Tibial nerve (tissue), 4 donors: ENCODE data around the gene SMARCC1. TPM values are rescaled to one million over a fixed set of nuclear protein-coding genes. Genes with fewer than 3 reads are reported as not detected.
"Not testable (repeated sequence)": the region's sequence is repeated elsewhere in the genome, so short reads cannot be mapped to it uniquely, and the experiment has no call there.

Source experiments
- DNase-seq, 2 donors: peaks; one replicate each; pipeline ENCODE4 v3.0.0-alpha.2; 2019; ENCODE audit warnings: low spot score in 2 of 2
- H3K27ac ChIP-seq, 4 donors: fragments of 200-600 bp; sonication (generic) in 3 of 4; one replicate each; pipeline ENCODE4 v1.5.1; 2017 to 2019; ENCODE audit warnings: mild to moderate bottlenecking in 1 of 4
- H3K27me3 ChIP-seq, 2 donors: fragments of 200-600 bp; sonication (generic) in 1 of 2; one replicate each; pipeline versions ENCODE4 v1.5.1 to v1.6.0; 2017 to 2019
- H3K36me3 ChIP-seq, 3 donors: fragments of 200-600 bp; sonication (generic); one replicate each; pipeline ENCODE4 v1.5.1; 2018 to 2019
- H3K4me1 ChIP-seq, 4 donors: fragments of 200-600 bp; sonication (generic) in 3 of 4; one replicate each; pipeline ENCODE4 v1.5.1; 2017 to 2019
- H3K4me3 ChIP-seq, 4 donors: fragments of 200-600 bp; sonication (generic) in 3 of 4; one replicate each; pipeline ENCODE4 v1.5.1; 2017 to 2019; ENCODE audit warnings: mild to moderate bottlenecking in 1 of 4, moderate library complexity in 1 of 4
- H3K9me3 ChIP-seq, 4 donors: fragments of 200-600 bp; sonication (generic) in 3 of 4; one replicate each; pipeline ENCODE4 v1.5.1; 2017 to 2019
- EP300 ChIP-seq, 2 donors: sonication (generic); formaldehyde crosslinking; IDR thresholded peaks; one replicate each; pipeline ENCODE4 v1.6.1; 2017; ENCODE audit warnings: antibody characterized with exemption in 2 of 2, mild to moderate bottlenecking in 1 of 2
- POLR2A ChIP-seq, 2 donors: fragments of 450-650 bp; IDR thresholded peaks; one replicate each; pipeline ENCODE4 v1.6.1; 2017; ENCODE audit warnings: antibody characterized with exemption in 2 of 2, mild to moderate bottlenecking in 2 of 2, moderate library complexity in 2 of 2
- WGBS, 2 donors: methylation state at CpG; one replicate each; pipeline ENCODE4 v1.1.5; 2018; 5-methylcytosine and 5-hydroxymethylcytosine counted together
- total RNA-seq, 4 donors: library from RNA; depleted of rRNA; stranded (reverse); fragments of >200 nt; gene quantifications; one replicate each; pipeline ENCODE4 v1.1.0, GENCODE V29; 2016
- TF ChIP-seq, protein P1 (sequence below), 5 experiments: fragments of 200-600 bp in 3 of 5; fragments of 450-650 bp in 2 of 5; sonication (generic) in 3 of 5; IDR thresholded peaks; one replicate each; pipeline ENCODE4 v1.5.1; 2016 to 2019; ENCODE audit warnings: antibody characterized with exemption in 5 of 5, mild to moderate bottlenecking in 3 of 5, moderate library complexity in 2 of 5

SMARCC1 gene
- total RNA-seq, 4 donors from 2014 or later: 27.8 to 37.4 (median 36.1) TPM

DNA sequence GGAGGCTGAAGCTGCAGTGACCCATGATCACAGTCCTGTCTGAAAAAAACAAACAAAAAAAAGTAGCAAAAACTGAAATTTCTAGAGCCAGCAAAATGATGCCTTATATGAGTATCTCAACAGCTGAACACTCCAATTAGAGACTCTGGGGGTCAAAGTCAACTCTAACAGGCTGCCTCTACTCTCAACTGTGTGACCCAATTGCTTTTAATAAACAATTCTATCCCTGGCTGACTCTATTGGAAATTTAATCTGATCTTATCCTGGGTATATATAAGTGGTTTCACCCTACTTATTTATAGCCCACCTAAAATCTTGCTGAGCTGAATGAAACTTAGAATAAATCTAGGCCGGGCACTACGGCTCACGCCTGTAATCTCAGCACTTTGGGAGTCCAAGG lies 29.0 kb downstream of the SMARCC1 start:
- DNase-seq: no peak
- Histone ChIP-seq H3K4me1 (no peaks in the 10 kb centered on the region), H3K27me3 (no peaks in the 10 kb centered on the region), H3K9me3 (no peaks in the 10 kb centered on the region), H3K27ac (no peak overlapping the region), H3K4me3 (no peak overlapping the region), H3K36me3 (peaks cover 0 to 28% (median 0%) of the 10 kb centered on the region in 3 donors)
- TF ChIP-seq POLR2A (IDR thresholded peaks at IDR 0.05) (no peak), EP300 (IDR thresholded peaks at IDR 0.05) (no peak)
- TF ChIP-seq, protein P1, sequence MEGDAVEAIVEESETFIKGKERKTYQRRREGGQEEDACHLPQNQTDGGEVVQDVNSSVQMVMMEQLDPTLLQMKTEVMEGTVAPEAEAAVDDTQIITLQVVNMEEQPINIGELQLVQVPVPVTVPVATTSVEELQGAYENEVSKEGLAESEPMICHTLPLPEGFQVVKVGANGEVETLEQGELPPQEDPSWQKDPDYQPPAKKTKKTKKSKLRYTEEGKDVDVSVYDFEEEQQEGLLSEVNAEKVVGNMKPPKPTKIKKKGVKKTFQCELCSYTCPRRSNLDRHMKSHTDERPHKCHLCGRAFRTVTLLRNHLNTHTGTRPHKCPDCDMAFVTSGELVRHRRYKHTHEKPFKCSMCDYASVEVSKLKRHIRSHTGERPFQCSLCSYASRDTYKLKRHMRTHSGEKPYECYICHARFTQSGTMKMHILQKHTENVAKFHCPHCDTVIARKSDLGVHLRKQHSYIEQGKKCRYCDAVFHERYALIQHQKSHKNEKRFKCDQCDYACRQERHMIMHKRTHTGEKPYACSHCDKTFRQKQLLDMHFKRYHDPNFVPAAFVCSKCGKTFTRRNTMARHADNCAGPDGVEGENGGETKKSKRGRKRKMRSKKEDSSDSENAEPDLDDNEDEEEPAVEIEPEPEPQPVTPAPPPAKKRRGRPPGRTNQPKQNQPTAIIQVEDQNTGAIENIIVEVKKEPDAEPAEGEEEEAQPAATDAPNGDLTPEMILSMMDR (IDR thresholded peaks at IDR 0.05): no peak
- 93 to 98% methylated on average over 3 of the region's 3 CpGs for WGBS, 2 donors

DNA sequence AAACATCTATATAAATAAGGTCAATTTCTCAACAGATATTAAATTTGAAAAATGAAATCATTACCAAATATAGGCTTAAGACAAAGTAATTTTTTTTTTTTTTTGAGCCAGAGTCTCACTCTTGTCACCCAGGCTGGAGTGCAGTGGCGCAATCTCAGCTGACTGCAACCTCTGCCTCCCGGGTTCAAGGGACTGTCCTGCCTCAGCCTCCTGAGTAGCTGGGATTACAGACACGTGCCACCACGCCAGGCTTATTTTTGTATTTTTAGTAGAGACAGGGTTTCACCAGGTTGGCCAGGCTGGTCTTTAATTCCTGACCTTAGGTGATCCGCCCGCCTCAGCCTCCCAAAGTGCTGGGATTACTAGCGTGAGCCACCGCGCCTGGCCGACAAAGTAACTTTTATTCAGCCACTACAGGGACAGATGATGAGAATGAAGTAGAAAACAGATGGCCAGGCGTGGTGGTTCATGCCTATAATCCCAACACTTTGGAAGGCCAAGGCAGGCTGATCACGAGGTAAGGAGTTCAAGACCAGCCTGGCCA lies 30.8 kb downstream of the SMARCC1 start:
- H3K4me1 ChIP-seq, H3K27me3 ChIP-seq, H3K27ac ChIP-seq, H3K4me3 ChIP-seq, DNase-seq, H3K9me3 ChIP-seq: not testable (repeated sequence)
- peaks cover 0 to 13% (median 0%) of the 10 kb centered on the region in 3 donors for H3K36me3 ChIP-seq
- WGBS, 2 donors: 95% methylated on average over 12 of the region's 12 CpGs

DNA sequence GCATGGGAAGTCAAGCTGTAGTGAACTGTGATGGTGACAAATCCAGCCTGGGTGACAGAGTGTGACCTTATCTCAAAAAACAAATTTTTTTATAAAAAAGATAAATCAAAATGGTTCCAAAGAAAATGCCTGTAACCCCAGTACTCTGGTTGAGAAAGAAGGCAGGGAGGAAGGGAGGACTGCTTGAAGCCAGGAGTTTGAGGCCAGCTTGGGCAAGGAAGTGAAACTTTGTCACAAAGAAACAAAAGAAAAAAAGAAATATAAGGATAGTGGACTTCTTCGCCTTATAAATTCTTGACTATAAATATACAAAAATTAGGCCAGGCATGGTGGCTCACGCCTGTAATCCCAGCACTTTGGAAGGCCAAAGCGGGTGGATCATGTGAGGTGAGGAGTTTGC lies 34.1 kb downstream of the SMARCC1 start:
- H3K4me1 ChIP-seq: peaks cover 0 to 6% (median 0%) of the 10 kb centered on the region in 4 donors
- H3K36me3 ChIP-seq: peaks cover 0 to 35% (median 0%) of the 10 kb centered on the region in 3 donors
- no peak overlapping the region for H3K4me3 ChIP-seq
- no peaks in the 10 kb centered on the region for H3K9me3 ChIP-seq
- TF ChIP-seq POLR2A (IDR thresholded peaks at IDR 0.05) (no peak), EP300 (IDR thresholded peaks at IDR 0.05) (no peak)
- TF ChIP-seq, protein P1 (IDR thresholded peaks at IDR 0.05): no peak
- 88 to 92% methylated on average over 3 of the region's 3 CpGs for WGBS, 2 donors
- DNase-seq: no peak
- H3K27ac ChIP-seq: no peak overlapping the region
- H3K27me3 ChIP-seq: no peaks in the 10 kb centered on the region

DNA sequence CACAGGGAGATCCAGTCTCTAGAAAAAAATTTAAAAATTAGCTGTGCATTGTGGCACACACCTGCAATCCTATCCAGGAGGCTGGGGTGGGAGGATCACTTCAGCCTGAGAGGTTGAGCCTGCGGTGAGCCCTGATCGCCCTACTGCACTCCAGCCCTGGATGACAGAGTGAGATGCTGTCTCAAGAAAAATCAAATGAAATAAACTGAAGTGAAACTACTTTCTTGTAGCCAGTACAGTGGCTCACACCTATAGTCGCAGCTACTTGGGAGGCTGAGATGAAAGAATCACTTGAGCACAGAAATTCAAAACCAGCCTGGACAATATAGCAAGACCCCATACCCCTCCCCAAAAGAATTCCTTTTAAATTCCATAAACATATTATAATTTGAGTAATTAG lies 35.4 kb downstream of the SMARCC1 start:
- no peak for DNase-seq
- H3K27me3 ChIP-seq: no peaks in the 10 kb centered on the region
- peaks cover 0 to 35% (median 0%) of the 10 kb centered on the region in 3 donors for H3K36me3 ChIP-seq
- H3K4me3 ChIP-seq: no peak overlapping the region
- H3K9me3 ChIP-seq: no peaks in the 10 kb centered on the region
- TF ChIP-seq, protein P1 (IDR thresholded peaks at IDR 0.05): no peak
- TF ChIP-seq EP300 (IDR thresholded peaks at IDR 0.05): no peak
- TF ChIP-seq POLR2A (IDR thresholded peaks at IDR 0.05): no peak
- WGBS, 2 donors: 95 to 99% methylated on average over 3 of the region's 3 CpGs
- no peak overlapping the region for H3K27ac ChIP-seq
- H3K4me1 ChIP-seq: peaks cover 0 to 6% (median 0%) of the 10 kb centered on the region in 4 donors

DNA sequence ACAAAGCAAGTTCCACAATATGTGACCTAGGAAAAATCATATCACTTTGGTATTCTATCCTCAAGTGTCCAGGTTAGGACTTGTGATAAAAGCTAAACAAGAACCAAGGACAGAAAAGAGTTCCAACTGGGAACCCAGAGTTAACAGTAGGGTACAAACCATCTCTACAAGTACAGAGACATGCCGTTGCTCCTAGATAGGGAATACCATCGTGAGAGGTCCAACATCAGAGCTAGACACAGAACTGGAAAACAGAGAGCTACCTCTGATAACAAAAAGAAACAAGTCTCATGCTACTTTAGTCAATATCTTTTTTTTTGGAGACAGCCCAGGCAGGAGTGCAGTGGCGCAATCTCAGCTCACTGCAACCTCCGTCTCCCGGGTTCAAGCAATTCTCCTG lies 37.8 kb downstream of the SMARCC1 start:
- Histone ChIP-seq H3K36me3 (peaks cover 0 to 28% (median 0%) of the 10 kb centered on the region in 3 donors), H3K9me3 (no peaks in the 10 kb centered on the region), H3K27me3 (no peaks in the 10 kb centered on the region), H3K27ac (no peak overlapping the region), H3K4me3 (no peak overlapping the region), H3K4me1 (peaks cover 0 to 6% (median 0%) of the 10 kb centered on the region in 4 donors)
- 94 to 96% methylated on average over 5 of the region's 5 CpGs for WGBS, 2 donors
- DNase-seq: no peak
- TF ChIP-seq, protein P1 (IDR thresholded peaks at IDR 0.05): no peak
- TF ChIP-seq POLR2A (IDR thresholded peaks at IDR 0.05) (no peak), EP300 (IDR thresholded peaks at IDR 0.05) (no peak)

DNA sequence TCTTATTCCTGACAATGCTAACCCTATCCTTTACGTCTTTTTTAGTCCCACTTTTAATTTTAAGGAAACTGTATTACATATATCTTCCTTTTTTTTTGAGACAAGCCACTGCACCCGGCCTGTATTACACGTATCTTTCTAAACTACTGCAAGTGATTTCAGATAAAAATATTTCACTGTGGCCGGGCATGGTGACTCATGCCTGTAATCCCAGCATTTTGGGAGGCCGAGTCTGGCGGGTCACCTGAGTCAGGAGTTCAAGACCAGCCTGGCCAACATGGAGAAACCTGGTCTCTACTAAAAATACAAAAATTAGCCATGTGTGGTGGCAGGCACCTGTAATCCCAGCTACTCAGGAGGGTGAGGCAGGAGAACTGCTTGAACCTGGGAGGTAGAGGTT lies 38.3 kb downstream of the SMARCC1 start:
- H3K27me3 ChIP-seq, DNase-seq, H3K27ac ChIP-seq, H3K4me1 ChIP-seq, H3K9me3 ChIP-seq, H3K4me3 ChIP-seq: not testable (repeated sequence)
- WGBS, 2 donors: 77 to 81% methylated on average over 6 of the region's 6 CpGs
- H3K36me3 ChIP-seq: peaks cover 0 to 28% (median 0%) of the 10 kb centered on the region in 3 donors
